Left renal pelvis (tissue), 4 donors: ENCODE measurements around the gene GTF2A1L. TPM values are rescaled to one million over a fixed set of nuclear protein-coding genes. Genes with fewer than 3 reads are reported as not detected.
"Not testable (repeated sequence)": the region's sequence is repeated elsewhere in the genome, so short reads cannot be mapped to it uniquely, and the experiment has no call there.

Experiments used
- DNase-seq, 4 donors: peaks; one replicate each; pipeline ENCODE4 v3.0.0-alpha.2; 2013; ENCODE audit warnings: low read depth in 4 of 4, low spot score in 3 of 4
- polyA plus RNA-seq, 4 donors: library from polyadenylated mRNA; unstranded; fragments of 120-200 nt; gene quantifications; one replicate each; pipeline ENCODE4 v1.2.1, GENCODE V29; 2013; ENCODE audit not compliant: insufficient read length in 4 of 4

Gene GTF2A1L
- polyA plus RNA-seq, 4 donors: 0.64 to 1.4 TPM; not detected in 2

DNA sequence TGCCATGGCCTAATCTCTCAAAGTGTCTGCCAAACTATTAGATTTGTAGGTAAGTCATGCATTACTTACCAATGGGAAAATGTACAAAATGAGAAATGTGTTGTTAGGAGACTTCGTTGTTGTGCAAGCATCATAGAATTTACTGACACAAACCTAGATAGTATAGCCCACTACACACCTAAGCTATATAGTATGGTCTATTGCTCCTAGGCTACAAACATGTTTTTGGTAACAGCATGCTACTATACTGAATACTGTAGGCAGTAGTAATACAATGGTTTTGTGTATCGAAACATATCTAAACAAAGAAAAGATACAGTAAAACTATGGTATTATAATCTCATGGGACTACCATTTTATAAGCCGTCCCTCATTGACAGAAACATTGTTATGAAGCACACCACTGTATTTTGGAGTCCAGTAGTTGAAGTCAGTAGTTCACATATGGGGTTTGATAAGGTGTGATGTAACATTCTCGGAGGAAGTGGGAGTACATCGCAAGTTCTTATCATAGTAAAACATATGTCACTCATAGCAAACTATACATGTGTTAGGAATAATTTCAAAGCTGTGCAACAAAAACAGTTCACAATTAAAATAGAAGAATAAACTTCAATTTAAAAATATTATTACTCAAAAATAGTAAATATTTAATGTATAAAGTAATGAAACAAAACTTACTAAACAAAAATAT is 12.0 kb upstream of the GTF2A1L start:
- DNase-seq: no peak

- no peak for DNase-seq
Measured at GRCh38 chr2:48607307-48608014, 10.2 kb upstream of the GTF2A1L start.

GRCh38 chr2:48613211-48613610 is 4.4 kb upstream of the GTF2A1L start:
- DNase-seq: no peak

DNA sequence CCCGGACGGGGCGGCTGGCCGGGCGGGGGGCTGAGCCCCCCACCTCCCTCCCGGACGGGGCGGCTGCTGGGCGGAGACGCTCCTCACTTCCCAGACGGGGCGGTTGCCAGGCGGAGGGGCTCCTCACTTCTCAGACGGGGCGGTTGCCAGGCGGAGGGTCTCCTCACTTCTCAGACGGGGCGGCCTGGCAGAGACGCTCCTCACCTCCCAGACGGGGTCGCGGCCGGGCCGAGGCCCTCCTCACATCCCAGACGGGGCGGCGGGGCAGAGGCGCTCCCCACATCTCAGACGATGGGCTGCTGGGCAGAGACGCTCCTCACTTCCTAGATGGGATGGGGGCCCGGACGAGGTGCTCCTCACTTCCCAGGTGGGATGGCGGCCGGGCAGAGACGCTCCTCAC is 3.1 kb upstream of the GTF2A1L start:
- not testable (repeated sequence) for DNase-seq

GRCh38 chr2:48619526-48619925 is 1.9 kb downstream of the GTF2A1L start:
- DNase-seq: no peak

- DNase-seq: no peak
Measured at GRCh38 chr2:48620604-48621003, 2.9 kb downstream of the GTF2A1L start.

DNA sequence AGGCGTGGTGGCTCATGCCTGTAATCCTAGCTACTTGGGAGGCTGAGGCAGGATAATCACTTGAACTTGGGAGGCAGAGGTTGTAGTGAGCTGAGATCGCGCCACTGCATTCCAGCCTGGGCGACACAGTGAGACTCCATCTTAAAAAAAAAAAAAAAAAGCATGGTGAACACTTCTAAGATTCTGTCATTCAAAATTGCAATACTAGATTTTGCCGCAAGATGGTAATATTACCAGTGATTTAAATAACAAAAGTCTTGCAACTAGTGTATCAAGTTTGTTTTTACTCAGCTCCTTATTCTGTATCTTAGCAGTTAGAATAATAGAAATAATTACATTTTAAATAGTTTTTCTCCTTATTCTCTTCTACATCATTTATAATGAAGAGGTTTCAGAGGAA is 5.0 kb downstream of the GTF2A1L start:
- not testable (repeated sequence) for DNase-seq

DNA sequence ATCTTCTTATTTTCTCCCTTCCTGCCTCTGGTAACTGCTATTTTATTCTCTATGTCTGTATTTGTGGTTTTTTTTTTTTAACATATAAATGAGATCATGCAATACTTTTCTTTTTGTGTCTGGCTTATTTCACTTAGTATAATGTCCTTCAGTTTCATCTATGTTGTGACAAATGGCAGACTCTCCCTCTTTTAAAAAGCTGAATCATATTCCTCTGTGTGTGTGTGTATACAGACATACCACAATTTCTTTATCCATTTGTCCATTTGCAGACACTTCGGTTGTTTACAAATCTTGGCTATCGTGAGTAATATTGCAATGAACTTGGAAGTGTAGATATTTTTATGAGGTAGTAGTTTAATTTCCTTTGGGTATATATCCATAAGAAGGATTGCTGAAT is 7.0 kb downstream of the GTF2A1L start:
- no peak for DNase-seq

GRCh38 chr2:48626047-48626446 is 8.4 kb downstream of the GTF2A1L start:
- no peak for DNase-seq

- DNase-seq: no peak
Measured at GRCh38 chr2:48633143-48633542, 15.5 kb downstream of the GTF2A1L start.

DNA sequence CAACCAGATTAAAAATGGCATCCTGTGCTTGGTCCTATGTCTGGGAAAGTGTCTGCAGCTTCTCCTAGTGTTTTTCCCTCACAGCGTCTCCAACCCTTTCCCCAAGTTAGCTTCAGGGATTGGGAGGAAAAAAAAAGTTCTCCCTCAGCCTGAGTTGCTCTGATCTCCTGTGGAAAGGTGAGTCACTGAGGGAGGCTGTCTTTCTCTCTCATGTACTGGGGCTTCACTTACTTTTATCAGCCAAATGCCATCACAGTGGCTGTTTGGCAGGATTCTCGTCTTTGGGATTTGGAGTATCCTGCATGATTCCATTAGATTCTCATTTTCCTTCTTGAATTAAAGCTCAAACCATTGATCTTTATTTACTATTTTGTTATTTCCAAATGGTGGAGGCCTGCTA is 18.1 kb downstream of the GTF2A1L start:
- no peak for DNase-seq

GRCh38 chr2:48638261-48638660 is 20.6 kb downstream of the GTF2A1L start:
- DNase-seq: no peak

DNA sequence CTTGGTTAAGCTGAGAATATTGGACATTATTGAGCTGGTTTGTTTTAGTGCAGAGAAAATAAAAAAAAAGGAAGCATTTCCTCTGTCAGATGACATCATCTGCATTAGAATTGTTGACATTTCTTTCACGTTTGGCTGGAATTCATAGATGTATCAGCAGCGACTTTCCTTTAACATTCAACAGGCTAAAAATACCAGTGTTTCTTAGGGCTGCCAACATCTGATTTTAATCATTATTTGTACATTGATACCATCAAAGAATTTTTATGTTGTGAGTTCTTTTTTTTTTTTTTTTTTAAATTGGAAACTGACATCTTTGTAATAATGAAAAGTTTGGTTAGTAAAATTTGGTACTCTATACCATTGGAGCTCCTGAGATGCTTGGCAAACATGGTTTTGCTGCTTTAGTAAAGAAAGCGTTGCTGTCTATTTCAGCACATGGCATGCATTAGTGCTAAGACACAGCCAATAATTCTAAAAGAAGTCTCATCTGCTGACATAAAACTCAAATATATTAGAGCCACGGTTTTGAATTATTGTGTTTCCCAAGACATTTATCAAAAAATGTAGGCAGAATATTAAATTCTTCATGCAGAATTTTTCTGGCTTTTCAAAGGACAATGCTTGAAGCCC is 33.6 kb downstream of the GTF2A1L start:
- DNase-seq: no peak

DNA sequence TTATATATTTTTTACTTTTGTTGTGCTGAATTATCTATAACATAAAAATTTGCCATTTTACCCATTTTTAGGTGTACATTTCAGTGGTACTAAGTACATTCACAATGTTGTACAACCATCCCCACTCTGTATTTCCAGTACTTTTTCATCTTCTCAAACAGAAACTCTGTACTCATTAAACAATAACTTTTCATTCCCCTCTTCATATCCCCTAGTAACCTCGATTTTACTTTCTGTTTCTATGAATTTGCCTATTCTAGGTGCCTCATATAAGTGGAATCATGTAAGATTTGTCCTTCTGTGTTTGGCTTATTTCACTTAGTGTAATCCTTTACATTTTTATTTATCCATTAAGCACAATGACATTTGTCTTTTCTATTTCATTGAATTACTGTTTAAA is 51.3 kb downstream of the GTF2A1L start:
- no peak for DNase-seq

GRCh38 chr2:48673581-48673980 is 55.9 kb downstream of the GTF2A1L start:
- no peak for DNase-seq

- DNase-seq: no peak
Measured at GRCh38 chr2:48674933-48675332, 57.3 kb downstream of the GTF2A1L start.

DNA sequence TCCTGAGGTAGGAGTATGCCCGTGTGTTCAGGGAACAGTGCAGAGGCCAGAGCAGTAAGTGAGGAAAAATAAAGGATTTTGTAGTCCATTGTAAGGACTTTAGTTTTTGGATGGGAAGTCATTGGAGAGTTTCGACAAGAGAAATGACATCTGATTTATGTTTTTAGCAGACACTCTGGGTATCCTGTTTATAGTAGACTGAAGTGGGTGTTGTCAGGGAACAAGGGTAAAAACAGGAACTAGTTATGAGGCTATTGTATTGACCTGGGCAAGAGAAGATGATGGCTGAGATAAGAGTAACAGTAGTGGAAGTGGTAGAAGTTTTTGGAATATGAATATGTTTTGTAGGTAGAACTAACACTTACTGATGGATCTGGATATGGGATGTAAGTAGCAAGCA is 59.8 kb downstream of the GTF2A1L start:
- no peak for DNase-seq

GRCh38 chr2:48685126-48685525 is 67.5 kb downstream of the GTF2A1L start:
- no peak for DNase-seq

GRCh38 chr2:48691935-48692691 is 74.5 kb downstream of the GTF2A1L start:
- no peak for DNase-seq

DNA sequence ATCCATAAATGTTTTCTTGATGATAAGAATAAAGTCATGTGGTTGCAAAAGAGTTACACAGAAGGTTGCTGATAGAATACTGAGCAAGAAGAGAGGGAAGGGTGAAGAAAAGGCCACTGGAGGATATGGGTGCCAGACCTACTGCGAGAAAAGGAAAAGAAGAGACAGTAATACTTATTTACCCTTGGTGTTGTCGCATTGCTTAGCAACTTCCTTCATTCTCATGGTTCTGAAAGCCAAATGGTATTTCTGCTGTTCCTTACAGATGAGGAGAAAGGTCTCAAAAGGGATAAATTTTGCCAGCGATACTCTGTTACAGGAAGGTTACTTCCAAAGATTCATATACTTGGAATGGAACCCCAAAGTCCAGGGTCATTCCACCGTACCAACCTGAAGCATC is 75.4 kb downstream of the GTF2A1L start:
- DNase-seq: no peak

DNA sequence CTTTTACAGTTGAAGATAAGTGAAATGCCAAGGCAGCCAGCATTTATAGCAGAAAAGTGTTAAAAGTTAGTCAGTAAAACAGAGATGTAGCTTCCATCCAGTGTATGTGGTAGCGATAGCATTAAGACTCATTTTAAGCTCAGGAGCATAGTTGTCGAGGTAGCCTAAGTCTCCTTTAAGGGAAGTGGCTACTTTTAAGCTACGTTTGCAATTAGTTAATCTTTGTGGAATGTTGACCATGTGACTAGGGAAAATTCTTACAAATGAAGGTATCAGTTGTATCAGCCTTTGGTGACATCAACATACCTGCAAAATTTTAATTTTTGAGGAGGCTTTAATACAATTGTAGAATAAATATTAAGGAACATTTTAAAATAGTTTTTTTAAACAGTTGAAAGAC is 76.0 kb downstream of the GTF2A1L start:
- DNase-seq: no peak
